ENCODE measurements around the gene ACE. TPM values are rescaled to one million over a fixed set of nuclear protein-coding genes. Genes with fewer than 3 reads are reported as not detected.
"Not testable (repeated sequence)": the region's sequence is repeated elsewhere in the genome, so short reads cannot be mapped to it uniquely, and the experiment has no call there.

The ACE gene
- total and polyA plus RNA-seq, 8 donors, result 3.1 to 18.3 (median 6.4) TPM

- WGBS, 2 donors, result 66 to 76% methylated on average over 15 of the region's 15 CpGs
- TF ChIP-seq CTCF (IDR thresholded peaks at IDR 0.05), result no peak
- no peaks in the 10 kb centered on the region for H3K27me3 ChIP-seq
- FAIRE-seq, result no peak
- no peak for DNase-seq
- H3K27ac ChIP-seq, result no peak overlapping the region
- peak in 1 of 4 donors; percentile 27 for ATAC-seq
- H3K4me1 ChIP-seq, result peaks cover 0 to 4% (median under 1%) of the 10 kb centered on the region in 3 donors
- H3K9me3 ChIP-seq, result no peaks in the 10 kb centered on the region
- no peak overlapping the region for H3K4me3 ChIP-seq
- H3K36me3 ChIP-seq, result no peaks in the 10 kb centered on the region
- intact Hi-C loops (cut with DNase I), result no loop called here
Observed at GRCh38 chr17:63452046-63452961, 24.6 kb upstream of the ACE start.

- no peaks in the 10 kb centered on the region for H3K4me1 ChIP-seq
- DNase-seq (no peak), FAIRE-seq (no peak), ATAC-seq (peak in 2 of 4 donors; percentile 11 to 54)
- H3K36me3 ChIP-seq, result no peaks in the 10 kb centered on the region
- no peak overlapping the region for H3K27ac ChIP-seq
- 56 to 61% methylated on average over 7 of the region's 7 CpGs for WGBS, 2 donors
- H3K9me3 ChIP-seq, result no peaks in the 10 kb centered on the region
- H3K4me3 ChIP-seq, result no peak overlapping the region
- no peaks in the 10 kb centered on the region for H3K27me3 ChIP-seq
- TF ChIP-seq CTCF (IDR thresholded peaks at IDR 0.05), result no peak
- intact Hi-C loops (cut with DNase I), result no loop called here
Observed at GRCh38 chr17:63452962-63453551, 23.8 kb upstream of the ACE start.

GRCh38 chr17:63454357-63454756, 22.5 kb upstream of the ACE start:
- WGBS, 2 donors, result 64 to 70% methylated on average over 6 of the region's 6 CpGs
- DNase-seq; ATAC-seq; H3K27ac ChIP-seq; H3K9me3 ChIP-seq; H3K36me3 ChIP-seq; FAIRE-seq; H3K27me3 ChIP-seq; H3K4me1 ChIP-seq; H3K4me3 ChIP-seq; intact Hi-C loops (cut with DNase I): not testable (repeated sequence)

- WGBS, 2 donors, result 62 to 64% methylated on average over 4 to 5 of the region's 5 CpGs
Observed at GRCh38 chr17:63454915-63455314, 21.9 kb upstream of the ACE start.

GRCh38 chr17:63455417-63455816, 21.4 kb upstream of the ACE start:
- DNase-seq (no peak), FAIRE-seq (no peak), ATAC-seq (peak in 2 of 4 donors; percentile 35 to 63)
- no peak for TF ChIP-seq CTCF (IDR thresholded peaks at IDR 0.05)
- no peak overlapping the region for H3K27ac ChIP-seq
- H3K36me3 ChIP-seq, result no peaks in the 10 kb centered on the region
- H3K4me3 ChIP-seq, result no peak overlapping the region
- no peaks in the 10 kb centered on the region for H3K9me3 ChIP-seq
- no peaks in the 10 kb centered on the region for H3K4me1 ChIP-seq
- intact Hi-C loops (cut with DNase I), result no loop called here
- H3K27me3 ChIP-seq, result no peaks in the 10 kb centered on the region
- 52 to 53% methylated on average over 4 of the region's 4 CpGs for WGBS, 2 donors

More at GRCh38 chr17:63454915-63455314, 21.9 kb upstream of the ACE start:
- no peak for DNase-seq
- Histone ChIP-seq H3K27me3 (no peaks in the 10 kb centered on the region), H3K27ac (no peak overlapping the region), H3K36me3 (no peaks in the 10 kb centered on the region), H3K4me3 (no peak overlapping the region), H3K4me1 (no peaks in the 10 kb centered on the region), H3K9me3 (no peaks in the 10 kb centered on the region)
- no peak for FAIRE-seq
- no peak for ATAC-seq
- no peak for TF ChIP-seq CTCF (IDR thresholded peaks at IDR 0.05)
- intact Hi-C loops (cut with DNase I), result no loop called here
